RWPE2 (cell line): ENCODE measurements around the gene TIE1.

ENCODE experiments used
- ATAC-seq: fragments of 200-7000 bp; cut with Tn5 transposase; 3 replicates; pipeline ENCODE4 v1.9.1; 2021; ENCODE audit warnings: low read depth
- DNase-seq: peaks from one replicate; pipeline ENCODE4 v3.0.0-alpha.2; 2020; ENCODE audit warnings: low spot score
- H3K27ac ChIP-seq: fragments of 450-650 bp; 2 replicates; pipeline ENCODE4 v1.5.1; 2017; ENCODE audit warnings: mild to moderate bottlenecking; ENCODE audit not compliant: poor library complexity, severe bottlenecking
- H3K27me3 ChIP-seq: fragments of 250-450 bp; sonication (Bioruptor Pico); 2 replicates; pipeline ENCODE4 v1.5.1; 2021; ENCODE audit warnings: mild to moderate bottlenecking, moderate library complexity; ENCODE audit not compliant: insufficient read depth, poor library complexity, severe bottlenecking
- H3K36me3 ChIP-seq: fragments of 250-450 bp; sonication (Bioruptor Pico); 2 replicates; pipeline ENCODE4 v1.5.1; 2020; ENCODE audit warnings: low read depth, mild to moderate bottlenecking, moderate library complexity
- H3K4me1 ChIP-seq: fragments of 250-450 bp; sonication (Bioruptor Pico); 2 replicates; pipeline ENCODE4 v1.5.1; 2021; ENCODE audit warnings: mild to moderate bottlenecking, moderate library complexity; ENCODE audit not compliant: insufficient read depth, poor library complexity, severe bottlenecking
- H3K4me3 ChIP-seq: fragments of 250-450 bp; sonication (Bioruptor Pico); 2 replicates; pipeline ENCODE4 v1.5.1; 2021; ENCODE audit warnings: mild to moderate bottlenecking, moderate library complexity; ENCODE audit not compliant: severe bottlenecking
- H3K9me3 ChIP-seq: fragments of 250-450 bp; sonication (Bioruptor Pico); 2 replicates; pipeline ENCODE4 v1.5.1; 2021; ENCODE audit warnings: mild to moderate bottlenecking, moderate library complexity; ENCODE audit not compliant: severe bottlenecking
- CTCF ChIP-seq: fragments of 450-650 bp; IDR thresholded peaks from one replicate; pipeline ENCODE4 v1.5.1; 2017; ENCODE audit warnings: mild to moderate bottlenecking, moderate library complexity; ENCODE audit not compliant: poor library complexity, severe bottlenecking

Gene TIE1

GRCh38 chr1:43255438-43256210, 45.2 kb upstream of the TIE1 start:
- no peak overlapping the region for H3K27ac ChIP-seq
- no peaks in the 10 kb centered on the region for H3K36me3 ChIP-seq
- no peak overlapping the region for H3K4me3 ChIP-seq
- no peaks in the 10 kb centered on the region for H3K4me1 ChIP-seq
- H3K9me3 ChIP-seq = no peaks in the 10 kb centered on the region
- ATAC-seq (no peak), DNase-seq (no peak)
- no peak for TF ChIP-seq CTCF
- no peaks in the 10 kb centered on the region for H3K27me3 ChIP-seq

GRCh38 chr1:43256675-43257570, 43.9 kb upstream of the TIE1 start:
- ATAC-seq = no peak
- no peak for DNase-seq
- no peaks in the 10 kb centered on the region for H3K36me3 ChIP-seq
- no peaks in the 10 kb centered on the region for H3K9me3 ChIP-seq
- no peaks in the 10 kb centered on the region for H3K4me1 ChIP-seq
- TF ChIP-seq CTCF = no peak
- H3K27ac ChIP-seq = no peak overlapping the region
- H3K27me3 ChIP-seq = no peaks in the 10 kb centered on the region
- no peak overlapping the region for H3K4me3 ChIP-seq

GRCh38 chr1:43258370-43258769, 42.4 kb upstream of the TIE1 start:
- no peak for ATAC-seq
- DNase-seq = no peak
- Histone ChIP-seq H3K27ac (no peak overlapping the region), H3K4me3 (no peak overlapping the region), H3K9me3 (no peaks in the 10 kb centered on the region), H3K4me1 (no peaks in the 10 kb centered on the region), H3K36me3 (no peaks in the 10 kb centered on the region), H3K27me3 (no peaks in the 10 kb centered on the region)
- no peak for TF ChIP-seq CTCF

- DNase-seq = no peak
- Histone ChIP-seq H3K27ac (no peak overlapping the region), H3K36me3 (no peaks in the 10 kb centered on the region), H3K27me3 (no peaks in the 10 kb centered on the region), H3K9me3 (peaks cover 2% of the 10 kb centered on the region), H3K4me3 (no peak overlapping the region), H3K4me1 (no peaks in the 10 kb centered on the region)
- no peak for ATAC-seq
- TF ChIP-seq CTCF = no peak
These were observed 35.4 kb upstream of the TIE1 start for GRCh38 chr1:43265431-43265830.
